H1 (cell line): ENCODE results near the gene RNU6-7. TPM values are rescaled to one million over a fixed set of nuclear protein-coding genes. Genes with fewer than 3 reads are reported as not detected.

Experiments used
- CHD7 ChIP-seq: fragments of 300-600 bp; sonication (generic); IDR thresholded peaks from 2 replicates; pipeline ENCODE4 v1.7.1; 2012; ENCODE audit warnings: low read length, moderate library complexity, mild to moderate bottlenecking, inconsistent platforms; ENCODE audit not compliant: insufficient replicate concordance
- TCF12 ChIP-seq: IDR thresholded peaks from 2 replicates; pipeline ENCODE4 v1.6.1; 2011; ENCODE audit warnings: low read depth, mild to moderate bottlenecking, low read length
- polyA plus RNA-seq, 7 experiments: library from polyadenylated mRNA; depleted of rRNA in 3 of 7; stranded (reverse) in 5 of 7; unstranded in 2 of 7; fragments of >200 nt in 5 of 7; fragments of 200-250 nt in 2 of 7; gene quantifications; 1 replicate in 5 of 7; 2 replicates in 1 of 7; 4 replicates in 1 of 7; pipeline versions ENCODE4 v1.2.1 to v1.2.3, GENCODE V29; 2011 to 2013; ENCODE audit warnings: missing spikeins in 2 of 7, mixed read lengths in 2 of 7
- total RNA-seq: library from RNA; stranded (reverse); fragmentation: NEBNext Ultra II Directional; extraction: Animal tissue kit (Norgen Biotek cat#: 25700); gene quantifications from 2 replicates; pipeline ENCODE4 v1.2.1, GENCODE V29; 2021

Gene RNU6-7
- total and polyA plus RNA-seq, 2 of the 8 experiments (the other 6 are each of a cell fraction or from before 2014, with no cell fraction given), result not detected

- no peak for TF ChIP-seq CHD7
- no peak for TF ChIP-seq TCF12
Observed at GRCh38 chr14:32206552-32206951, 4.7 kb downstream of the RNU6-7 start (continued).
